HG03565 (cell line): ENCODE measurements around the gene GPC6.

Source experiments
- ATAC-seq: cut with Tn5 transposase; IDR thresholded peaks from one replicate; pipeline ENCODE4 v1.9.1; 2021; ENCODE audit warnings: mild to moderate bottlenecking, moderate library complexity; ENCODE audit not compliant: unreplicated experiment

GPC6 gene

DNA sequence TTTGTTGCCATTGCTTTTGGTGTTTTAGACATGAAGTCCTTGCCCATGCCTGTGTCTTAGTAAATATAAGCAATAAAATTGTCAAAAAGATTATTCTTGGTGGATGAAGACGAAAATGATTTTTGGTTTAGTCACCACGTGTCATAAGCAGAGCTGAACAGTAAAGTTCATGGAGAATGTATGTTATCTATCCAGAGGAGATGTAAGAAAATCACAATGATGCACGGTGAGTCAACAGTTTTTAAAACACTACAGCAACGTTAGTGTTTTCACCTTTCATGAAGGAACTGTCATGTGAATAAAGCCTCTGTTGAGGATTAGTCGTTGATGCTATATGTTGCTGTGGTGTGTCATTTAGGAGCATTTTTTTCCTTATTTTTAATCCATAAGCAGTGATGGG lies 137.6 kb downstream of the GPC6 start:
- no peak for ATAC-seq

DNA sequence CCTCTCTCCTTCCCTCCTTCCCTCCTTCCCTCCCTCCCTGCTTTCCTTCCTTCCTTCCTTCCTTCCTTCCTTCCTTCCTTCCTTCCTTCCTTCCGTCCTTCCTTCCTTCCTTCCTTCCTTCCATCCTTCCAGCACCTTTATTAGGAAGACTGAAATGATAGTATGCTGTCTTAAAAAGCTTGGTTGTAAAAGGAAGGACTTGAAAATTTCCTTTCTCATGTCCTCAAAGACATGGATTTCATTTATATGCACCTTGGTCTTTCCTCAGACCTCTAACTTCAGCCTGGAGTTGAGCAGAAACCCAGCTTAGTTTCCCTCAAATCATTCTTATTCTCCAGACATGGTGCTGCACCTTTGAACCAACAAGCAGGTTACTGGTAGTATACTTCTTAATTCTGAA lies 141.7 kb downstream of the GPC6 start:
- ATAC-seq: no peak

DNA sequence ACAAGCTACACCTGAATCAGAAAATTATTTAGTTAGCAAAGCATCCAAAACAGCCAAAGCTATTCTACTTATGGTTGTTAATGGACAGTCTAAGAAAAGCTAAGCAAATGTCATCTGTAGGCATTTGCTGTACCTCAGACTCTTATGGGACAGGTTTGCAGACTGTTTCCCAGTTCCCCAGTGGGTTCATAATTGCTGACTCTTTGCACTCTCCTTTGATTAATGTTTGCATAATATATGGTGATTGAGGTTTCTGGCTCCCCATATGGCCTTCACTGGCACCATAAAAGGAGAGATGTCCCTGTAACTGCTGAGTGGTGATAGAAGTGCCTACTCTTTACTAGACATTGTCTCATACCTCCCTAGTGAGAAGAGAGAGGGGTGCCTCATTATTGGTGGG lies 142.1 kb downstream of the GPC6 start:
- ATAC-seq: no peak

DNA sequence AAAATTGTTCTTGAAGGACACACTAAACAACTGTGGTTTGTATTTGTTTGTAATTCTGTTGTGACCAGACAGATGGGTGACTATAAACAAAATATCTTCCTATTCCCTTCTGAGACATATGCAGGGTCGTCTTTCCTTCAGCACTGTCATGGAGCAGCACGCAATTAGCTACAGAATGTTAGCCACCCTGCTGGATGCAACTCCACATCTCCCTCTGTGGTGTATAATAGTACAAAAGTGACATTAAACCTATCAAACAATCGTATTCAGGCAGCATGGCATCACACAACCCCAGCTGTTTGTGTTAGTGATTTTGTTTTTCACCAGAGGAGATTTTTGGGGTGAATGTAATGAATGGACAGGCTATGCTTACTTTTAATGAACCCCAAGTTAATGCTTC lies 146.2 kb downstream of the GPC6 start:
- no peak for ATAC-seq

DNA sequence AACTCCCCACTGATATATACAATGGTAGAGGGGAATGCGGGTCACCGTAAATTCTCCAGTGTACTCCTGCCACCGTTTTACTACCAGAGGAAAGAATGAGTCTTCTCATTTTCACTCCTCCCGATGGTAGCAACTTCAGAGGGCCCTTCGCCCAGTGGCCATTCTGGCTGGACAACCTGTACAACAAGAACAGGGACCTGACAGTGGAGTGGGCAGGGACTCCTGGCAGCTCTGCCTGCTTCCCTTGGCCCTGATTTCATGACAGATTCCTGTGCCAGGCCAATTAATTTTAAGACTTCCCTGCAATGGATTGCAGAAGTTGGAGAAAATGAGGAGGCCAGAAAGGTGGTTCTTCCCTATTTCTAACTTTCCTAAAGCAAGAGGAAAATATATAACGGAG lies 148.9 kb downstream of the GPC6 start:
- ATAC-seq: no peak

DNA sequence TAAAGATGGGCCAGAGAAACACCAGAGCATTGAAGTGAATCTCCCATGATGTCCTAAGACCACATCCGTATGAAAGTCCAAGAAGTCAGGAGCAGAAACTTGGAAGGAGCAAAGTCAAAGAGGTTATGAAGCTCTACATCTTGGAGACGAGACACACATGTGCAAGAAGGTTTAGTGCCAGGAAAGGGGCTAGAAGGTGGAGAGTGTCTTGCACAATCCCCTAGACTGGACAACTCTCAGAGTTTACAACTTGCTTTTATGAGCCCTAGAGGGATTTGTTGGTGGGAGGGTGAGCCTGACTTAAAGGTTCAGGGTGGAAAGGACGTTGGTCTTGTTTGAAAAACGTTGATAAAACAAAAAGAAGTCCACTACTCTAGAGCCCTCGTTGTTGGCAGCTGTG lies 150.6 kb downstream of the GPC6 start:
- no peak for ATAC-seq

DNA sequence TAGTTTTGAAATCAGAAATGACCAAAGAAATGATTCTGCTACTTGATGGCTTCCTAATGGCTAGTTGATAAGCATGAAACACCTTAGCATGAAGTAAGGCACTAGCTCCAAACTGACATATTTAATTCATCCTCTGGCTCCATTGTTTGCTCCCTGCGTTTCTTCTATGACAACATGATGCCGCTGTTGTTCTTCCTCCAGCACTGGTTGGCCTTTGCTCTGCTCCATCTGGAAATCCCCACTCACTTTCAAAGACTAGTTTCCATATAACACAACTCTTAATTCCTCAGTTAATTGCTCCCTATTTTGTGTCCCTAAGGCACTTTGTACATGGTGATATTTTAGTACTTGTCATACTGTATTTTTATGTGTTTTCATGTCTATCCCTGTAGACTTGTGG lies 151.6 kb downstream of the GPC6 start:
- ATAC-seq: no peak

DNA sequence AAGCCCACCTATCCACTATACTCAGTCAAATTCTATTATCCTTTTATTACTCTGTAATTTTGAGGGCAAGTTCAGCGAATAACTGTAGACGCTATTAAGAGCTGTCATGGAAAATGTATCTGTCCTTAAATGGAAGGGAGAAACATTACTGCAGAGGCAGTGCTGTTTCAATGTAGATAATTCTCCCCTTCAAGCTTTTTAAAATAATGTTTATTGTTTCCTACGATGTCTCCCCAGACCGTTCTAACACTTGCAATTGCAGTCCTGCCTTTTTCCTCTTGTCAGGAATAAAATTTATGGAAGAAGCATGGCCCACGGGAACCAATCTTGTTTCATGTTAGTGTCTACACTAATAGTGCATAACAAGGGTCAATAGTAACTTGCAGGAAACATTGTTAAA lies 159.5 kb downstream of the GPC6 start:
- ATAC-seq: no peak

DNA sequence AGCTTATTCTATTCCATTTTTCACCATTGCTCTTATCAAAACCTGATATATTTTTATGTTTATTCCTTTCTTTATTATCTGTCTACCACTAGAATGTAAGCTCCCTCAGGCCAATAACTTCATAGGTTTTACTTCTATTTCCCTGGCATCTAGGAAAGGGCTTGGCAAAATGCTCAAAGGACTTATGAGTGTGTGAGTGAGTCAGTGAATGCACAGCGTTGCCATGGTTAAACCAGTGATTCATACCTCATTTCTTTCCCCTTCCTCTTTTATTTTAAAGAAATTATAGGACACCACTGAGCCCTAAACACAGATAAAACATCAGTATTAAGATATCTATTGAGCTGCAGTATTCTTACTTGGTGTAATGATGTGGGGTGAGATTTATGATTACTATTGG lies 162.1 kb downstream of the GPC6 start:
- ATAC-seq: no peak

DNA sequence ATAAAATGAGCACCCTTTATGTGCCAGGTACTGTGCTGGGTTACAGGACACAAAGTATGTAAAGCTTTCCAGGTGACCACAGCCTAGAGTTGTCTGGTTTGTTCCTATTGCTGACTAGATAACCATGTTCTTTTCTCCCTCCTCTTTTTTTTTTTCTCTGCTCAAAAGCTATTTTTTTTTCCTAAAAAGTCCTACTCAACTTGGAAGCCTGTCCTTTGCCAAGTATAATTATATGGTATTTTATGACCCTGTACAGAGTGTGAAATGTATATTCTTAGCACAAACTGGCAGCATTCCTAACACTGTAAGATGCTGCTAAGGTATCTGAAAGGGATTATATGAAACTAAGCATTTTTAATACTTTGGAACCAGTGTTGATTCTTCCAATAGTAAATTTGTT lies 171.0 kb downstream of the GPC6 start:
- no peak for ATAC-seq

DNA sequence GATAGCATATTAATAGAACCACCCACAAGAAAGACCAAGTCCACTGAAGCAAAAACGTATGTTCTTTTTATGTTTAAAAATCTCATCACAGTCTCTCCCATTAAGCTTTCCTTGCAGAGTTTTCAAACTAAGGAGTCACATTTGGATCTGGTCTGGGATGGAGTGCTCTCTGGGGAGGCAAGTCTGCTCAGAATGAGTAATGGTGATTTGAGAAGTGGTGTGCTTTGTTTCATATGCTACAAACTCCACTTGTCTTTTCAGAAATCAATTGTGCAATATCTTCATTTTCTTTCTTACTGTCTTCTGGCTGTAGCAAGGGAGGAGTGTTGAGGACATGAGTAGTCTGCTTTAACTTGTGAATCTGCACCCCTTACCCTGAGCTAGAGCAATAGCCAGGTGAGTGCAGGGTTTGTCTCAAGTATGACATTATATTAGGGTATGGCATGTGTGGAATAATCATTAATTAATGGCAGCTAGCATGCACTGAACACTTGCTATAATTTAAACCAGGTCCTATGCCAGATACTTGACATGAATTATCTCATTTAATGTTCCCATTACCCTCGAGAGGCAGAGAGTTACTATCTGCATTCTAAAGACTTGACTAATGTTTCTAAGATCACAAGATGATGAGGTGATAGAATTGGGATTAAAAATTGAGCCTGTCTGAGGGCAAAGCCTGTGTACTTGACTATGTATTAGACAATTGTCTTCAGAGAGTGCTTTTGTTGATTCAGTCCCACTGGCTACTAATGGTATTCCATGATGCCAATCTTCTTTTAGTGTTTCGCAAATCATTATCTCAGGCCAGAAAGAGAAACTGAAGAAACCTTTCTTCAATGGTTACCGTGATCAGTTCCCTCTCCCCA lies 171.8 kb downstream of the GPC6 start:
- ATAC-seq: no peak

DNA sequence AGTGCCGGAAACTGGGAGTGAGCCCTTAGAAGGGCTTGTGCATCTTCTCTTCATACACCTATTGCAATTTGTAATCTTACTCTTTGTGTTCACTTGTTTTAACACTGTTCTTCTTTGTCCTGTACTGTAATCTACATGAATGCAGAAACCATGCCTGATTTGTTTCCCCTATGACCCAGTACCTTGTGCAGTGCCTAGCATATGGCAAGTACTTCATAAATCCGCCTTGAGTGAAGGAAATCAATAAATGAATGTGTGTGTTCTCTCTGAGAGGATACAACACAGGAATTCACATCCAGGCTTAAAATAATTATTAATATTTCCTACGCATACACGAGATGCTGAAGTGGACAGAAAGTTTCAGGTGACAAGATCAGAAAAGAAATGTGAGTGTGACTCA lies 172.6 kb downstream of the GPC6 start:
- ATAC-seq: no peak

DNA sequence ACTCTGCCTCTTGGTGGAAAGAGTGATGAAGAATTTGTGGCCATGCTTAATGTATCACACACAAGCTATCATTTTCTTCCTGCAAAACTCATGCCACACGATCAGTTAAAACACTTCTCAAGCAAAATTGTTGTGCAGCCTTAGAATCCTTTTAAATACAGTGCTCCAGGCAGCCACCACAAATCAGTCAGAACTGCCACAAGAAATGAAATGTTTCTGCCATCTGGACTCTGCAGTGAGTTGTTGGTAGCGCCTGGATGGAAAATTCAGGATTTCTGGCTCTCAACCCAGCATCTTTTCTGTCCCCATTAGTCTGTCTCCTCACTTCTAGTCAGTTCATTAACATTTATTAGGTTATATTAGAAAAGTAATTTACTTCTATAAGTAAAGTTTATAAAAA lies 179.5 kb downstream of the GPC6 start:
- ATAC-seq: no peak

DNA sequence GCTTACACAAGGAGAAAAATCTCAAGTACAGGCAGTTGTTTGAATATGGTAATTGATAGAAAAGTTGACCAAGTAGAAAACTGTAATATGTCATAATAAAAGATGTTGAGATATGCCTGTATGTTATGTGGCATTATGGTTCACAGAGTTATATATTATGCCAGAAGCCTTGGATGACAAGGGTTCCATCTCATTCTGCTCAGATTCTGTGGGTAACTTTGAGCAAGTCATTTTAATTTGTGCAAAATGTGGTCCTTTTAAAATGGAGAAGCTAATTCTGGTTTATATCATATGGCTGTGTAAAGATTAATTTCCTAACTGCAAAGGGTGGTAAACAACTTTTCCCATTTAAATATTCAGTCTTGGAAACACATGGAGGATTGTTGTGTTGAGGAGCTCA lies 180.9 kb downstream of the GPC6 start:
- ATAC-seq: no peak

DNA sequence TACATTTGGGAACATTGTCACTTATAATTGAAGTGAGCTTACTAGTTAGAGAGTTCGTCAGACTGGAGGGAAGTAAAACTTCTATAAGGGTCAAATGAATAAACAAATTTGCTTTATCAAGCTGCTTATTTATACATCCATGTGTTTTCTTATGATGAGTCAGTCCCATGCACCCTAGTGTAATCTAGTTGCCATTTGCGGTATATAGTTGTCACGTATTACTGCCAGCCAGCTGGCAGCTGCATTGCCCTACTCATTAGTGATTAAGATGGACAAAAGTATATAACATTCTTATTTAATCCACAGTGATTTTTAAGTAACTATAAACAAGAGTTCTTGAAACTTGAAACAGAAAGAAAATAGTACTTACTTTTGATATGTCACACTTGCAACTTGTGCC lies 182.4 kb downstream of the GPC6 start:
- no peak for ATAC-seq

DNA sequence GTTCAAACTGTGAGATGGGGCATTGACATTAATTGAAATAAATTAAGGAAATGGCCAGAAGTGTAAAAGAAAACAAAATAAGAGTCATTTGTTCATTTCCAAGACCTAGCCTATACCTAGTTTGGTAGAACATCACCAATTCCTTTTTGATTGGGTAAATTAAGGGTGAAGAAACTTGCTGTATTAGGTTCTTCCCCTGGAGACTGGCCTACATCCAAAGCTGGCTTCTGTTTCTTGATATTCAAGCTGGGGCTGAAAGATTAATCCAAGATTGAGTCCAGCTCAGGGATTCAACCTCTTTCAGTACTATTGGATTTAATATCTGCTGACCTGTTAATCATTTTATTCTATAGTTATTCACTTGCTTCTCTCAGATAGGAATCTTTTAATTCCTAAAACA lies 183.2 kb downstream of the GPC6 start:
- no peak for ATAC-seq

DNA sequence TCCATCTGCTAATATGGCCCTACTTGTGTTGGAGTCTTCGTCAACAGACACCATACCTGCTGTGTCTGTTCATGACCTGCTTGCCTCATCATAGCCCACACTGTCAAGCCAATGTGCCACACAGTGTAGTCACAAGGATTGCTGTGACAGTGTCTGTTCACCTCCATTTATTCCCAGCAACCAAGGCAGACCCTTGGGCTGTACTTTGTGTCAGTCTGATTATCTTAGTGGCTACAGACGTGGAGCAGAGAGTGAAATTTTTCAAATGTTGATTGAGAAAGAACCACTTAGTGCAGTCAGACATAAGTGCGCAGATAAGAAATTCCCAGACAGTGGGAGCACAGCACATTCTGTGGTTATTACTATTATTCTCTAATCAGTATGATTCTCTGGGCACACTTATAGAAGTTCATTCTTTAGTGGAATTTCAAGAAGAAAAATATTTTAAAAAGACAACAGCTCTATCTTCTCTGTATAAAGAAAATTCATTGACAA lies 184.6 kb downstream of the GPC6 start:
- ATAC-seq: no peak

DNA sequence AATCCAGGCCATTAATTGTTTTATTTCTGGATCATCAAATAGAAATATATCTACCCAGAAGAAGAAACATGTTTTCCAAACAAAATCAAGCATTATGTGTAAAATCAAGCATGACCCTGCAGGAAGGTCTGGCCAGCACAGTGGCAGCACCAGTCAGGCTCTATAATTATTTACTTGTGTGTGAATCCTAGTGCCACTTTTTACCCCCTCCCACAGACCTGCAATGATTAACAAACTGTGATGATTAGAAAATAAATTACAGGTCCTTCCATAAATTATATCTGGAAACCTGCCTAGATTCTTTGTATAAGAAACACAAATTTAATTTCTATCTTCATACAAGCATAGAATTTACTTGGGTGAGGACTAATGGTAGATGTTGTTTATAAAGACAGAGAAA lies 186.1 kb downstream of the GPC6 start:
- no peak for ATAC-seq

DNA sequence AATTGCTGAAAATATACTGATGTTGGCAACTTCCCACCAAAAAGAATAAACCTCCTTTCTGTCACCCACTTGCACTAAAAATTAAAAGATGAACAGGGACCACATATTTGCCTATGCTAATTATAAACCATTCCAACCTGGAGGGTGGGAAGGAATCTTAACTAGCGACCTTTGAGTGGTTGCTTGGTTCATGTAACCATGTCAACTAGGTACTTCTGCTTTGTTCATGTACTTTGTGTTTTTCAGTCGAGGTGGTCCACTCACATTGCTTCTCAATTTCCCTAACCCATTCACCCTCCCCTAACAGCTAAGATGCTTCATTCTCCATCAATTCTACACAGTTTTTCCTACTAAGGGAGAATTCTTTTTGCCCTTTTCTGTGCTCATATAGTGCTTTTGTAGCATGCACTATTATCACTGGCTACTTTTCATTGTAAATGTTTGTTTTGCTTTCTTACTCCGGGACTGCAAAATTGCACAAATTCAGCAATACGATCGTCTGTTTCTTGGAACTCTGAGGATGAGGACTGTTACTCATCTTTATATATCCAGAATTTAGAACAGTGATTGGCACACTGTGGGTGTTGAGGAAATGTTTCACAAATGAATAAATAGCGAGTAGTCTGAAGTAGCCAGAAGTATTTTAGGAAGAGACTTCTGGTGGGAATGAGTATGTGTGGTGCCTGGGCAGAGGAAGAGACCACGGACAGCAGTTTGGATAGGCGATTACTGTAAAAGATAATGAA lies 187.5 kb downstream of the GPC6 start:
- no peak for ATAC-seq

DNA sequence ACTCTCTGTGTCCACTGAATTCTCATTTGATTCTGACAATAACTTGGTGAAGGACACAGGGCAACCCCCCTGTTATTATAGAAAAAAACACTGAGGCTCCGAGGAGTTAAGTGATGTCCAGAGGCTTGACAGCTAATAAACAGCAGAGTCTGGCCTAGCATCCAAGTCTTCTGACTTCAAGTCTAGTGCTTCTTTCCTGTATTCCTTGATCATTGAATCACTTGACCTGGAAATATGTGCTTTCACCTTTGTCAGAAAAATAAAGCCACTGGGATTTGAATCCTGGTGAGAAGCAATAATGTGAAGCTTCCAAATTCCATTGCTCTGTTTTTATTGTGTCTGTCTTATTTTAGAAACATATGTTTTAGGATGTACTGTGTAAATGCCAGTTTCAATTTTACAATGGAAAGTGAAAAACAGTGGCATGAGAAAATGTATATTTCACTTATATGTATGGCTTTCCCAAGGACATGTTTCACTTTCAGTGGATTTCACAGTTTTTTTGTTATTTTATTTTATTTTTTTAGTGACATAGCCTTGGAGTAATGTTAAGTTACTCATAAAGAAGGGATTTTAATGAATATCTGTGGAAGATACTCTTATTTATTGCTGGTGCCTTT lies 190.2 kb downstream of the GPC6 start:
- no peak for ATAC-seq

DNA sequence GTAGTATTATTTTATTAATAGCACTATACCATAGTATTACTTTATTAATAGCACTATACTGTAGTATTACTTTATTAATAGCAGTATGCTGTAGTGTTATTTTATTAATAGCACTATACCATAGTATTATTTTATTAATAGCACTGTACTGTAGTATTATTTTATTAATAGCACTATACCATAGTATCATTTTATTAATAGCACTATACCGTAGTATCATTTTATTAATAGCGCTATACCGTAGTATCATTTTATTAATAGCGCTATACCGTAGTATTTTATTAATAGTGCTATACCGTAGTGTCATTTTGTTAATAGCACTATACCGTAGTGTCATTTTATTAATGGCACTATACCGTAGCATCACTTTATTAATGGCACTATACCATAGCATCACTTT lies 191.8 kb downstream of the GPC6 start:
- ATAC-seq: no peak

DNA sequence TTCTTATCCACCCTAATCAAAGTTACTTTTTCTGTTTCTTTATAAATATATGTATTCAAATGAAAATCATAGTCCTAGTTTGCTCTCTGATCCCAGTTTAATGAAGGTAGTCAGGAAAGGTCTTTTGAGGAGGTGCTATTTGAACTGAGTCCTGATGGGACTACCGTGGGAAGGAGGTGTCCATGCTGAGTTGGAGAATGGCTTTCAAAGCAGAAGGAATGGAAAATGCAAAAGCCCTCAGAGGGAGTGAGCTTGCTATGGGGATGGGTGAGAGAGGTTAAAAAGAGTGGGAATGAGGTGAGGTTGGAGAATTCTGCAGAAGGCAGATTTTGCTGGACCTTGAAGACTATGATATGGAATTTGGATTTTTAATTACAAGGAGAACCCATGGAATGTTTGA lies 193.6 kb downstream of the GPC6 start:
- no peak for ATAC-seq
